ENCODE results near the gene CRYBB3. TPM values are rescaled to one million over a fixed set of nuclear protein-coding genes. Genes with fewer than 3 reads are reported as not detected.
A peak's percentile ranks its signal among the peaks of the same experiment; 100 is the strongest.

CRYBB3 gene
- total RNA-seq, 1 experiment from 2014 or later = 0.39 TPM

- peaks cover 10 to 12% of the 10 kb centered on the region in 2 experiments for H3K4me1 Mint-ChIP-seq
- H3K9me3 Mint-ChIP-seq = no peaks in the 10 kb centered on the region
- H3K14ac ChIP-seq (ENCODE audit: insufficient read depth, low read length) = no peak overlapping the region
- H4K8ac ChIP-seq (replicated peaks; ENCODE audit: insufficient read length, low read depth, low read length) = no peak overlapping the region
- H3K9me3 ChIP-seq (ENCODE audit: control insufficient read depth, low read depth, low read length) = no peaks in the 10 kb centered on the region
- no peak overlapping the region for H2BK12ac ChIP-seq (ENCODE audit: insufficient read length, low read depth, low read length)
- TF ChIP-seq, protein P1, sequence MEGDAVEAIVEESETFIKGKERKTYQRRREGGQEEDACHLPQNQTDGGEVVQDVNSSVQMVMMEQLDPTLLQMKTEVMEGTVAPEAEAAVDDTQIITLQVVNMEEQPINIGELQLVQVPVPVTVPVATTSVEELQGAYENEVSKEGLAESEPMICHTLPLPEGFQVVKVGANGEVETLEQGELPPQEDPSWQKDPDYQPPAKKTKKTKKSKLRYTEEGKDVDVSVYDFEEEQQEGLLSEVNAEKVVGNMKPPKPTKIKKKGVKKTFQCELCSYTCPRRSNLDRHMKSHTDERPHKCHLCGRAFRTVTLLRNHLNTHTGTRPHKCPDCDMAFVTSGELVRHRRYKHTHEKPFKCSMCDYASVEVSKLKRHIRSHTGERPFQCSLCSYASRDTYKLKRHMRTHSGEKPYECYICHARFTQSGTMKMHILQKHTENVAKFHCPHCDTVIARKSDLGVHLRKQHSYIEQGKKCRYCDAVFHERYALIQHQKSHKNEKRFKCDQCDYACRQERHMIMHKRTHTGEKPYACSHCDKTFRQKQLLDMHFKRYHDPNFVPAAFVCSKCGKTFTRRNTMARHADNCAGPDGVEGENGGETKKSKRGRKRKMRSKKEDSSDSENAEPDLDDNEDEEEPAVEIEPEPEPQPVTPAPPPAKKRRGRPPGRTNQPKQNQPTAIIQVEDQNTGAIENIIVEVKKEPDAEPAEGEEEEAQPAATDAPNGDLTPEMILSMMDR (conservative IDR thresholded peaks at IDR 0.05) = no peak
- H3K4me1 ChIP-seq (ENCODE audit: insufficient read depth, low read length) = no peaks in the 10 kb centered on the region
- no peak overlapping the region for H3K23ac ChIP-seq (ENCODE audit: insufficient read length, low read depth, low read length)
- no peak overlapping the region for H2BK20ac ChIP-seq (ENCODE audit: low read depth, low read length, poor library complexity, severe bottlenecking)
- no peak overlapping the region for H3K27ac ChIP-seq (ENCODE audit: insufficient read length, low read depth, low read length)
- H4K91ac ChIP-seq (ENCODE audit: insufficient read length, low read depth, low read length) = no peak overlapping the region
- no peak overlapping the region for H2AK5ac ChIP-seq (ENCODE audit: insufficient read length, low read length)
- no peaks in the 10 kb centered on the region for H3K23me2 ChIP-seq (ENCODE audit: insufficient read length, low read depth, low read length, poor library complexity, severe bottlenecking)
- no peak for DNase-seq
- no peak overlapping the region for H2BK15ac ChIP-seq (ENCODE audit: low read depth, low read length)
- H4K20me1 ChIP-seq (ENCODE audit: control insufficient read depth, insufficient read depth, insufficient read length) = no peaks in the 10 kb centered on the region
- no peaks in the 10 kb centered on the region for H3K27me3 Mint-ChIP-seq (ENCODE audit: low read depth)
- no peak overlapping the region for H3K18ac ChIP-seq (ENCODE audit: insufficient read length, low read depth, low read length)
- no peak overlapping the region for H2AFZ ChIP-seq (ENCODE audit: low read length)
- H3K4me3 Mint-ChIP-seq = no peak overlapping the region
- H3K27me3 ChIP-seq (ENCODE audit: insufficient read depth, low read length) = no peaks in the 10 kb centered on the region
- no peaks in the 10 kb centered on the region for H3K79me1 ChIP-seq (ENCODE audit: insufficient read depth, low read depth, low read length, poor library complexity, severe bottlenecking)
- H2BK5ac ChIP-seq (ENCODE audit: insufficient read length, low read length) = no peak overlapping the region
- no peak overlapping the region for H3K9ac ChIP-seq (ENCODE audit: extremely low read depth, insufficient read length, low read length)
- H3K56ac ChIP-seq (ENCODE audit: insufficient read length, low read depth, low read length) = no peak overlapping the region
- WGBS (ENCODE audit: extremely low coverage, insufficient read length, low lambda C conversion rate) = no CpG with 5 or more reads among the region's 2 CpGs
- H4K5ac ChIP-seq (ENCODE audit: insufficient read length, low read depth, low read length) = no peak overlapping the region
- no peak overlapping the region for H3K4ac ChIP-seq (ENCODE audit: low read depth, low read length)
- H3K79me2 ChIP-seq (ENCODE audit: insufficient read depth, low read length) = no peaks in the 10 kb centered on the region
- H3K4me2 ChIP-seq (ENCODE audit: insufficient read depth, insufficient read length, low read length) = no peak overlapping the region
- H3K27ac Mint-ChIP-seq = peak overlapping the region in 1 of 3 experiments; percentile 6; a peak in 2 of 7 replicates
- H3K36me3 Mint-ChIP-seq (ENCODE audit: insufficient read depth in 1 of 3, low read depth in 3 of 3) = no peaks in the 10 kb centered on the region
- no peak overlapping the region for H3T11ph ChIP-seq (ENCODE audit: low read length)
- no peak overlapping the region for H2BK120ac ChIP-seq (ENCODE audit: low read depth, low read length, poor library complexity, severe bottlenecking)
Observed at GRCh38 chr22:25154667-25154999, 45.0 kb upstream of the CRYBB3 start.

All from H9 (cell line).